Cardiac fibroblast (primary cell): ENCODE results near the gene SPRR2G.
"Not testable (repeated sequence)": the region's sequence is repeated elsewhere in the genome, so short reads cannot be mapped to it uniquely, and the experiment has no call there.

Experiments
- DNase-seq, 2 donors: peaks; one replicate each; pipeline versions ENCODE4 v3.0.0 to v3.0.0-alpha.2; 2010; ENCODE audit warnings: low read depth in 2 of 2
- H3K4me3 ChIP-seq, 2 donors: replicated peaks in 1 of 2; 1 replicate in 1 of 2; 2 replicates in 1 of 2; pipeline ENCODE4 v1.5.1; 2011; ENCODE audit warnings: low read depth in 2 of 2, low read length in 2 of 2, mild to moderate bottlenecking in 2 of 2, moderate library complexity in 1 of 2
- TF ChIP-seq, protein P1 (sequence below): IDR thresholded peaks from one replicate; pipeline ENCODE4 v1.5.1; 2011; ENCODE audit warnings: low read depth, mild to moderate bottlenecking, low read length, inconsistent platforms

Gene SPRR2G

DNA sequence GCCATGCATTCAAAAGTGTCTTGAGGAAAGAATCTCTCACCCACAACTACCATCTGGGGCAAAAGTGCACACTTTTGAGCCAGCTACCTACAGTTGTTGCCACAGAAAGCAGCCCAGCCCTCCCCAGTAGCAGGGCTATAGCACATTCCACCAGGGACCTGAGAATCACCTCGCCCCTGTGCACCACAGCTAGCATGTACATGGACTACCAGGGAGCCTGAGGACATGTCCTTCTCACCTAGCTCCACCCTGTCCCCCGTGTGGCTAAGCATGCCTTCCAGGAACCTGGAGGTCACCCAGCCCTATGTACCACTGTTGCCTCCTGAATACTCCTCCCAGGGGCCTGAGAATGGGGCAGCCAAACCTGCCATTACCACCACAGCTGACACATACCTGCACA is 16.9 kb downstream of the SPRR2G start:
- H3K4me3 ChIP-seq, result no peak overlapping the region
- no peak for DNase-seq
- TF ChIP-seq, protein P1, sequence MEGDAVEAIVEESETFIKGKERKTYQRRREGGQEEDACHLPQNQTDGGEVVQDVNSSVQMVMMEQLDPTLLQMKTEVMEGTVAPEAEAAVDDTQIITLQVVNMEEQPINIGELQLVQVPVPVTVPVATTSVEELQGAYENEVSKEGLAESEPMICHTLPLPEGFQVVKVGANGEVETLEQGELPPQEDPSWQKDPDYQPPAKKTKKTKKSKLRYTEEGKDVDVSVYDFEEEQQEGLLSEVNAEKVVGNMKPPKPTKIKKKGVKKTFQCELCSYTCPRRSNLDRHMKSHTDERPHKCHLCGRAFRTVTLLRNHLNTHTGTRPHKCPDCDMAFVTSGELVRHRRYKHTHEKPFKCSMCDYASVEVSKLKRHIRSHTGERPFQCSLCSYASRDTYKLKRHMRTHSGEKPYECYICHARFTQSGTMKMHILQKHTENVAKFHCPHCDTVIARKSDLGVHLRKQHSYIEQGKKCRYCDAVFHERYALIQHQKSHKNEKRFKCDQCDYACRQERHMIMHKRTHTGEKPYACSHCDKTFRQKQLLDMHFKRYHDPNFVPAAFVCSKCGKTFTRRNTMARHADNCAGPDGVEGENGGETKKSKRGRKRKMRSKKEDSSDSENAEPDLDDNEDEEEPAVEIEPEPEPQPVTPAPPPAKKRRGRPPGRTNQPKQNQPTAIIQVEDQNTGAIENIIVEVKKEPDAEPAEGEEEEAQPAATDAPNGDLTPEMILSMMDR, result no peak

DNA sequence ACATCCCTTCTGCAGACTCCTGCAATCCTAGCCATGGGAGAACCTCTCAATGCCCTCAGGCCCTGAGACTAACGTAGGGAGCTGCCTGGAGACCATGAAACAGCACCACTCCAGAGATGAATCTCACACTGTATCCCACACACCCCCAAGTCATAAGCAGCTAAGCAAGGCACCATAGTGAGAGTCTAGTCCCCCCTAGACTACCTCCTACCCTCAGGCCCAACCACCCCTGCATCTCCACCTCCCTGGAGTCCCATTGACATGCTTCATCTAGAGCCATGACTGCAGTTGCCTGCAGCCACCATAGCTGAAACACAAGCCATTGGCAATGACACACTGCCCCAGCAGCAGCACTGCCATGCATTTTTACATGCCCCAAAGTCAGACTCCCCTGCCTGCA is 17.4 kb downstream of the SPRR2G start:
- no peak for DNase-seq
- TF ChIP-seq, protein P1, result no peak
- no peak overlapping the region for H3K4me3 ChIP-seq

DNA sequence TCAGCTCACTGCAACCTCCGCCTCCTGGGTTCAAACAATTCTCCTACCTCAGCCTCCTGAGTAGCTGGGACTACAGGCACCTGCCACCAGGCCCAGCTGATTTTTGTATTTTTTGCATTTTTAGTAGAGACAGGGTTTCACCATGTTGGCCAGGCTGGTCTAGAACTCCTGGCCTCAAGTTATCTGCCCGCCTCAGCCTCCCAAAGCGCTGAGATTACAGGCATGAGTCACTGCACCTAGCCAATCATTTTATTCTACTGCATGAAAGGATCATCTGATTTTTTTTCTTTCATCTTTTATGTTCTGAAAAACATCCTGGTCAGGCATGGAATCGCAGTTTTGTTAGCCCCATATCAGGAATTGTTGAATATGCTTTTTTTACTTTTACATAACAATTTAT is 22.0 kb downstream of the SPRR2G start:
- not testable (repeated sequence) for DNase-seq, H3K4me3 ChIP-seq

DNA sequence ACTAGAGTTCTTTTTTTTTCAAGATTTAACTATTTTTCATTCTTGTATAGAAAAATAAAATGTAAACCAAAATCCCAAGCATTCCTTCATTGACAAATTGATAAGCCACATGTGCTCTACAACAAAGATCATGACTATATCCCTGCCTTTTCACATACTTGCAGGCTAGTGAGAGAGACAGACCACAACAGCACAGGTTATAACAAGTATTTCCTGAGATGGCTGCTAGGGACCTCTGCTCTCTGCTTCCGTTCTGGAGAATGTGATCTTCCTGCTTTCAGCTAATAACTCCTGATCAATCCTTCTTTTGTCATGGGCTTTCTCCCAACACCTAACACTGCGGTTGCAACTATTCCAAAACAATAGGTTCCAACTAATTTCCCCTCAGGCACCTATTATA is 23.4 kb downstream of the SPRR2G start:
- TF ChIP-seq, protein P1, result no peak
- no peak for DNase-seq
- H3K4me3 ChIP-seq, result no peak overlapping the region

DNA sequence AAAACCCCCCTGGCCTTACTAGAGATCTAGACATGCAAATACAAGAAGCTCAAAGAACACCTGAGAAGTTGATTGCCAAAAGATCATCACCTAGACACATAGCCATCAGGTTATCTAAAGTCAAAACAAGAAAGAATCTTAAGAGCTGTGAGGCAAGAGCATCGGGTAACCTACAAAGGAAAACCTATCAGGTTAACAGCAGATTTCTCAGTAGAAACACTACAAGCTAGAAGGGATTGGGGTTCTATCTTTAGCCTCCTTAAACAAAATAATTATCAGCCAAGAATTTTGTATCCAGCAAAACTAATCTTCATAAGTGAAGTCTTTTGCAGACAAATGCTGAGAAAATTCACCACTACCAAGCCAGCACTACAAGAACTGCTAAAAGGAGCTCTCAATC is 25.2 kb downstream of the SPRR2G start:
- TF ChIP-seq, protein P1, result no peak
- DNase-seq, result no peak

DNA sequence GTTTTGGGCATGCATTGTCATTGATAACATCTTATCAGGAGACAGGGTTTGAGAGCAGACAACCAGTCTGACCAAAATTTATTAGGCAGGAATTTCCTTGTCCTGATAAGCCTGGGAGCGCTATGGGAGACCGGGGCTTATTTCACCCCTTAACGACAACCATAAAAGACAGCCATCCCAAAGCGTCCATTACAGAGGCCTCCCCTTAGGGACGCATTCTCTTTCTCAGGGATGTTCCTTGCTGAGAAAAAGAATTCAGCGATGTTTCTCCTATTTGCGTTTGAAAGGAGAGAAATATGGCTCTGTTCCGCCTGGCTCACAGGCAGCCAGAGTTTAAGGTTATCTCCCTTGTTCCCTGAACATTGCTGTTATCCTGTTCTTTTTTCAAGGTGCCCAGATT is 26.9 kb downstream of the SPRR2G start:
- DNase-seq, H3K4me3 ChIP-seq: not testable (repeated sequence)

More for the DNA sequence above, 25.2 kb downstream of the SPRR2G start:
- H3K4me3 ChIP-seq, result no peak overlapping the region

DNA sequence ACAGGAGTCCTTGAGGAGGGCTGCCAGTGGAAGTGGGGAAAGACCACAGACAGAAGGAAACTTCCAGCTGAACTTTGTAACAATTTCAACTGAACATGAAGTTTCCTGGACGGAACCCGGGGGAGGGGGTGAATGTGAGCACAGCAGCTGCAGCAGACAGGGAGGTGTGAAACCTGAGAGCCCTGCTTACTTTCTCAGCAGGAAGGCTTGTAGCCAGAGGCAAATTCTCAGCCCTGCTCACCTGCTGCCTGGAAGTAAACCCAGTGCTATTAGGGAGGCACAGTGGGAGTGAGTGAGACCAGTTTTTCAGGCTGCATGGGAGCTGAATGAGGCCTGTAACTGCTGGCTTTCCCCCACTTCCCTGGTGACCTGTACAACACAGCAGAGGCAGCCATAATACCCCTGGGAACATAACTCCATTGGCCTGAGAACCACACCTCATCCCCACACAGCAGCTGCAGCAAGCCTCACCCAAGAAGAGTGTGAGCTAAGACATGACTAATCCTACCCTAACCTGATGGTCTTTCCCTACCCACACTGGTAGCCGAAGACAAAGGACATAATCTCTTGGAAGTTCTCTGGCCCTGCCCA is 27.8 kb downstream of the SPRR2G start:
- TF ChIP-seq, protein P1, result no peak
- DNase-seq, result no peak
- H3K4me3 ChIP-seq, result no peak overlapping the region

DNA sequence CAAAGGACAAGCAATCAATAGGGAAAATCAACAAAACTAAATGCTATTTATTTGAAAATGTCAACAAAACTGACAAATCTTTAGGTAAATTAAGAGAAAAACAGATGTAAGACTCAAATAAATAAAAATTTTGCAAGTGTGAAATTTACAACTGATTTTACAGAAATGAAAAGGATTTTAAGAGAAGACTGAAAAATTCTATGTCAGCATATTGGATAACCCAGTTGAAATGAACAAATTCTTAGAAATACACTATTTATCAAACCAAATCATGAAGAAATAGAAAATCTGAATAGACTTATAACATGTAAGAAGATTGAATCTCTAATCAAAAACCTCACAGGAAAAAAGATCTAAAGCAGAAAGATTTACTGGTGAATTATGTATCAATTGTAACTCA is 29.7 kb downstream of the SPRR2G start:
- DNase-seq, result no peak
- no peak overlapping the region for H3K4me3 ChIP-seq
- TF ChIP-seq, protein P1, result no peak
